HG02623 (cell line): ENCODE results near the gene NELL1.

Experiments used
- ATAC-seq: cut with Tn5 transposase; IDR thresholded peaks from one replicate; pipeline ENCODE4 v1.9.1; 2021; ENCODE audit warnings: moderate library complexity; ENCODE audit not compliant: unreplicated experiment

Gene NELL1

DNA sequence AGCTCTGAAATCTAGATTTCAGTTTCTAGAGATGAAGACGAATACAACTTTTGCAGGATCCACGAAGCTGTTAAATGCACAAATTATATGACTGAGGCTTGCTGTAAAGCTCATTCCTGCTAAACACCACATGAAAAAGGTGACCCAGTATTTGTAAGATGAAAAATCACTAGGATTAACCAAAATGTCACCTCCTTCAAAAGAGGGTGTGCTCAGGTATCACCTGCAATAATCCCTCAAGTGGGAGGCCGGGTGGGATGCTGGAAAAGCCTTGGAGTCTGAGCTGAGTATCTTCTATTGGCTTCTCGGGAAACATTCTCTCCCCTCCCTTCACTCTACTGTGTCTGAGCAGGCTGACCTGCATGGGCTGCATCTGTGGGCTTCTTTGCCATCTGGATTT is 195.8 kb downstream of the NELL1 start:
- ATAC-seq: no peak

GRCh38 chr11:20869123-20869522 is 199.7 kb downstream of the NELL1 start:
- no peak for ATAC-seq

DNA sequence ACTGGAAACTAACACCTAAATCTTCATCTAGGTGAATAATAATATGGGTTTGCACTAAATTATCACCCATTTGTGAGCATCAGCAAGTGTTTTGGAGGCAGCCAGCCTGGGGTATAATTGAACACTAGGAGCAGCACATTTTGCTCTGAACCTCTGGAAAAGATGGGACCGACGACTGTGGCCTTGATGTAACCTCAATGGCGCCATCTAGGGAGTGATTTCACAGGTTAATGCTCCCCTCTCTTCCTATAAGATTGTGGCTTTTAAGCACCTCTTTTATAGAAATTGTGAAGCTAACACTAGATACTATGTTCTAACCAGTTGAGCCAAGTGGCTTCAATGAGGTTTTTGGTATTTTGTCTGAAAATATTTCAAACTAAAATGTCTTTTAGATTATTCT is 203.7 kb downstream of the NELL1 start:
- ATAC-seq: no peak

DNA sequence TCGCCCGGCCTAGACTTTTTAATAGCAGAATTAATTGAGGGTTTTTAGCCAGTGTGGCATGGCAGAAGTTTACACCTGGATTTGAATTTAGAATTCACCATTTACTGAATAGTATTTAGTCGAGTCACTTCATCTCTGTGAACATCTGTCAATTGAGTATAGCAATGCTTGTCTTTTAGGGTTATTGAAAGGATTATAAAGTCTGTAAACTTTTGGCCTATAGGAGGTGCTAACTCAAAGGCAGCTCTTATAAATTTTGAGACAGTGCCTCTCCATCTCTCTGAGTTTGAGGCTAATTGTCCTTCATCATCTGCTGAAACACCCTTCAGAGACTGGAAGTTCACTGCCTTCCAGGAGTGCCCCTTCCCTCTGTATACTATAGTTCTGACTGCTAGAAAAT is 205.0 kb downstream of the NELL1 start:
- ATAC-seq: no peak

DNA sequence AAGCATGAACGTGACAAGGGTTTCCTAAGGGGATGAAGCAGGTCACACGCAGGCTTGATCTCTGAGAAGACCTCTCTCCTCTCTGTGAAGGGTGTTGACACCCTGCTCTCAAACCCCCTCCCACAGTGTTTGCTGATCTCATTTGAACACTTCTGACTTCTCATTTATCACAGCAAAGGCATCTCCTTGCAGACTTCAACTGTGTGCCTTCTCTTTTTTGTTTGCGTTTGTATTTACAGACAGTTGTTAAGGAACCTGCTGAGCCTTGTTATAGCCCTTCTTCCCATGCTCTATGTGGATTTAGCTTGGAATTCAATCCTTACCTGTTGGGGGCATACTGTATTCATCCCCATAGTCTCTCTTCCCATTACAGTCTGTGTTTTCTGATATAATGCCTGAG is 206.5 kb downstream of the NELL1 start:
- ATAC-seq: no peak

- no peak for ATAC-seq
Observed at GRCh38 chr11:20876738-20877137, 207.4 kb downstream of the NELL1 start.

GRCh38 chr11:20880094-20880493 is 210.7 kb downstream of the NELL1 start:
- ATAC-seq: no peak

DNA sequence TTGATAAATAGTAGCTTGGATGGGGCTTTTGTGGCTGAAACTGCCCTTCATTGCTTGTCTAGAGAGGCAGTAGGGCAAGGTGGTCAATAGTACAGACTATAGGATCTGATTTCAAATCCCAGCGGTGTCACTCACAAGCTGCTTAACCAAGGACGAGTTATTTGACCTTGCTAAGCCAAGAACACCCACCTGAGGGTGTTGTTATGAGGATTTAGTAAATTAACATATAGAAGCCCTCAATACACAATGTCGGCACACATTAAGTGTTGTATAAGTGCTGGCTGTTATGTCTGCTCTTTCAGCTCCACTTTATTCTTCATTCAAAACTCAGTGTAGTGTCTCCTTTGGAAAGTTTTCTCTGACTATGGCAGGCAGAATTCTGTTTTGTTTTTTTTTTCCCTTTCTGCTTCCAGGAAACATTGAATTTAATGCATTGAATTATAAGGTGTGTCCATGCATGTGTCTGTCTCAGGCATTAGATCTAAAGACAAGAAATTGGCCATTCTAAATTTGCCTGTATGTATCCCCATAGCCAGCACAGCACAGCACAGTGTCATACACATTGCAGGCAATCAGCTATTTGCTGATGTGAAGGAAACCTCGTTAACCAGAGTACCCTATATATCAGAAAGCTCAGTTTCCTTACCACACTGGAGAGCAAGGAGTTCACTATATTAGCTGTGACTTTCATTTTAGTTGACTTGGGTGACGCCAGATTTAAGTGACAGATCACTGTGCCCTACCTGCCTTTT is 212.1 kb downstream of the NELL1 start:
- ATAC-seq: no peak

DNA sequence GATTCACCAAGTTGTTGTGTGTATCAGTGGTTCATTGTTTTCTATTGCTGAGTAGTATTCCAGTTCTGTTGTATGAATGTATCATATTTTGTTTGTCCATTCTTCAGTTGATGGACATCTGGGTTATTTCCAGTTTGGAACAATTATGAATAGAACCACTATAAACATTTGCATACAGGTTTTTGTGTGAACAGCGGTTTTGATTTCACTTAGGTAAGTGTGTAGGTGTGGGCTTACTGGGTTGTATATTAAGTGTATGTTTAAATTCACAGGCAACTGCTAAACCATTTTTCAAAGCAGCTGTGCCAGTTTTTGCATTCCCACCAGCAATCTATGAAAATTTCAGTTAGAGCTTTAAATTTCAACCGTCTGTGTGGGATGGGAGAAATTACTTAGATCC is 217.8 kb downstream of the NELL1 start:
- ATAC-seq: no peak

- ATAC-seq: no peak
Observed at GRCh38 chr11:20894296-20894695, 224.9 kb downstream of the NELL1 start.

- ATAC-seq: no peak
Observed at GRCh38 chr11:20909995-20910726, 240.8 kb downstream of the NELL1 start.

GRCh38 chr11:20910733-20911132 is 241.3 kb downstream of the NELL1 start:
- no peak for ATAC-seq

DNA sequence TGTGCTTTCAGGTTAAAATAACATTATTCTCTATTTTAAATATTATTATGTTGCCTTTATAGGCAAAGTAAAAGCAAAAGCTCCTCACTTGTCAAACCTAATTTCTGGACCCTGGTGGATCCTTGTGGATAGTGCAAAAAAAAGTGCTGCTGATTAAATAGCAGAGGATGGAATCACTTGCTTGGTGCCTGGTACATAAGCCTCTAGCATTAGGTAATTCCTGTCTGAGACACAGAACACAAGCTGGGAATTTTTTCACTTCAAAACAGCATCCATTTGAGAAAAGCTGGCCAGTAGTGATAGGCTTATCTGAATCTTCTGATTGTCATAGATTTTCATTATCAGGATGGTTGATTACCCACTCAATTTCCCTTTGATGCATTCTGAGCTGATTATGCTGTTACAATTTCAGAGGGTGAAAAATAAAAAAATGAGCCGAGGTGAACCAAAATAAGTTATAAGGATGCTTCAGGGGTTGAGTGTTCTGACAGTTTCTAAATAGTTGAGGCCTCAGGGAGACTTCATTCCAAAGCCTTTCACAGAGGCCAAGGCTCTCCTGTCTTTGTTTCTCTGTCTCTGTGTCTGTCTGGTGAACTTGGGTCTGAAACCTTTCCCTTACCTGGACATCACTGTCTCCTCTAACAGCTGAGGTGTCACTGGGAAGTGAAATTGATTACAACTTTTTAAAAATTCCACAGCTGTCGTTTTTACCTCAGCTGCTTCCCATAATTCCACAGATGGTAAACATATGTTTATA is 242.9 kb downstream of the NELL1 start:
- no peak for ATAC-seq

GRCh38 chr11:20912922-20913512 is 243.6 kb downstream of the NELL1 start:
- ATAC-seq: no peak

- no peak for ATAC-seq
Observed at GRCh38 chr11:20917306-20917705, 247.9 kb downstream of the NELL1 start.

DNA sequence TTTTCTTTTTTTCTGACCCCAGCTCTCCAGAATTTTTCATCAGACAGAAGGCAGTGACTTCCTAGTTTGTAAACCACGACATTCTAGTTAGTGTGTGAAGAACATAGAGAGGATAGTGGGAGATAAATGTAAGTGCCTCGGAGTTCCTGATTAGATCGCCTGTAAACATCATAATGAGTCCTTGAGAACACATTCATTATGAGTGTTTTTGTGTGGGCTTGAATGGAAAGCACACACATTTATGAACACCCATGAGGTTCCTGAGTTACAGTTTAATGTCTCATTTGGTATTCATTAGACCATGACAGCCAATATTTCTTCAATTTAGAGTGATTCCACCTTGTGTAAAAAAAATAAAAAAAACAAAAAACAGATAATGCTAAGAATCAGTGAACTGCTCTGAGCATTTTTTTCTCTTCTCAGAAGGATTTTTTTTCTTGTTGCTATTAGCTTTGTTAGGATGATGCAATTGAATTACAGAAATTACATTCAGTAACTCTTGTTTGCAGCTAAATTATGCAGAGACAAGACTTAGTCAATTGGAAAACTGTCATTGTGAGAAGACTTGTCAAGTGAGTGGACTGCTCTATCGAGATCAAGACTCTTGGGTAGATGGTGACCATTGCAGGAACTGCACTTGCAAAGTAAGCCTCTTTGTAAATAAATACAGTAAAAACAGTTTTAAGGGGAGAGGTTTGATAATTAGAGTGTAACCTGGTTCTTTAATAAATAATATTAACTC is 257.6 kb downstream of the NELL1 start:
- no peak for ATAC-seq

GRCh38 chr11:20931029-20931428 is 261.6 kb downstream of the NELL1 start:
- no peak for ATAC-seq

DNA sequence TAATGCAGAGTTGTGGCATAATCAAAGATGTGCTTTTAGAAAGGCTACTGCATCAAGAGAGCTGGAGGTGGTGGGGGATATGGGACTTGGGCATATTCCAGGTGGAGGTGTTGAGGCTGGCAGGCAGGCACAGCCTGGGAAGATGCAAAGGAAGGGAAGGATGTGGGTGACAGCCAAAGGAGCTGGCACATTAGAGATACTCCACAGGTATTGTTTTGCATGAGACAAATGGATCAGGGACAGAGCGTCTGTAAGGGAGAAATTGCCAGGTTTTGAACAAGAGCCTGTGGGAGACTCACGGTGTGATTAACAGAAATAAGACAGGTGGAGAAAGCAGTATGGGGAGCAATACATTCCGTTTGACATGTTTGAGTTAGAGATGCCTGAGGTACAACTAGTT is 263.7 kb downstream of the NELL1 start:
- no peak for ATAC-seq

- no peak for ATAC-seq
Observed at GRCh38 chr11:20933958-20934357, 264.6 kb downstream of the NELL1 start.

- no peak for ATAC-seq
Observed at GRCh38 chr11:20934516-20934915, 265.1 kb downstream of the NELL1 start.

DNA sequence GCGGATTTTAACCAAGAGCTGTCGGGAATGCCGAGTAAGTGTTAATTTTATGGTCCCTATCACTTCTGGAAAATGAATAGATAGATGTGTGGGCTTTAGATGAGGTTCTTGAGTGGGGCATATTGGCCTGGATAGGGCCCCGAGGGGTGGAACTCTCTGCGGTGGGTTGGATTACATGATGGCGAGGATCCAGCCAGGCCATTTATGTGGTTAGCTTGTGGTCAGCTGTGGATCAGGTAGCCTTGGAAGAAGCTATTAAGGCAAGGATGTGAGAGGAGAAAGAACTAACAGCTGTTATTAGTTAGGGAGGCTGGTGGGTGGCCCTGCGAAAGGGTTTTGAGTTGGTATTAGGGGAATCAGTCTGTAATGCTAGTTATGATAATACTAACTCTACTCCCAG is 268.4 kb downstream of the NELL1 start:
- ATAC-seq: no peak
